ENCODE measurements around the gene TUBB6. TPM values are rescaled to one million over a fixed set of nuclear protein-coding genes. Genes with fewer than 3 reads are reported as not detected.

TUBB6 gene
- total RNA-seq, 3 donors from 2014 or later (not counting 1 experiment from before 2014, with no cell fraction given) = 0.97 to 3.2 (median 2.8) TPM

- intact Hi-C loops (cut with micrococcal nuclease) = no loop called here
- Histone ChIP-seq H3K4me1 (ENCODE audit: control insufficient read depth, insufficient read depth, low read length) (peaks cover 7% of the 10 kb centered on the region), H3K4me3 (ENCODE audit: low read length) (no peak overlapping the region), H3K9me3 (ENCODE audit: control insufficient read depth, insufficient read depth, low read length) (no peaks in the 10 kb centered on the region), H3K27ac (ENCODE audit: low read length) (no peak overlapping the region), H3K27me3 (ENCODE audit: control insufficient read depth, insufficient read depth, low read length) (no peaks in the 10 kb centered on the region), H3K36me3 (ENCODE audit: control insufficient read depth, insufficient read depth, low read length) (peaks cover 48% of the 10 kb centered on the region)
- ATAC-seq (no peak), DNase-seq (no peak)
- TF ChIP-seq CTCF (IDR thresholded peaks at IDR 0.05) = no peak
- Mint-ChIP-seq H3K36me3 (peaks cover 8% of the 10 kb centered on the region), H3K27ac (peak overlapping the region in 1 of 2 donors; percentile 42), H3K4me1 (peaks cover 14 to 16% of the 10 kb centered on the region in 2 donors), H3K4me3 (no peak overlapping the region), H3K9me3 (no peaks in the 10 kb centered on the region), H3K27me3 (ENCODE audit: low read depth in 2 of 2) (no peaks in the 10 kb centered on the region)
- 96% methylated on average over 11 of the region's 11 CpGs for WGBS (ENCODE audit: insufficient coverage)
Observed at GRCh38 chr18:12329125-12329698, 21.2 kb downstream of the TUBB6 start.

GRCh38 chr18:12330766-12331165 lies 22.7 kb downstream of the TUBB6 start:
- Histone ChIP-seq H3K9me3 (ENCODE audit: control insufficient read depth, insufficient read depth, low read length) (no peaks in the 10 kb centered on the region), H3K27me3 (ENCODE audit: control insufficient read depth, insufficient read depth, low read length) (no peaks in the 10 kb centered on the region), H3K36me3 (ENCODE audit: control insufficient read depth, insufficient read depth, low read length) (peaks cover 47% of the 10 kb centered on the region), H3K4me1 (ENCODE audit: control insufficient read depth, insufficient read depth, low read length) (peaks cover 7% of the 10 kb centered on the region), H3K4me3 (ENCODE audit: low read length) (no peak overlapping the region), H3K27ac (ENCODE audit: low read length) (no peak overlapping the region)
- DNase-seq = no peak
- WGBS (ENCODE audit: insufficient coverage) = 98% methylated on average over 4 of the region's 4 CpGs
- no peak overlapping the region for H3K27ac Mint-ChIP-seq
- H3K4me1 Mint-ChIP-seq = peaks cover 14 to 16% of the 10 kb centered on the region in 2 donors
- H3K4me3 Mint-ChIP-seq = no peak overlapping the region
- H3K9me3 Mint-ChIP-seq = no peaks in the 10 kb centered on the region
- no peak for TF ChIP-seq CTCF (IDR thresholded peaks at IDR 0.05)
- H3K36me3 Mint-ChIP-seq = peaks cover 22% of the 10 kb centered on the region
- no peaks in the 10 kb centered on the region for H3K27me3 Mint-ChIP-seq (ENCODE audit: low read depth in 2 of 2)
- intact Hi-C loops (cut with micrococcal nuclease) = no loop called here
- no peak for ATAC-seq

DNA sequence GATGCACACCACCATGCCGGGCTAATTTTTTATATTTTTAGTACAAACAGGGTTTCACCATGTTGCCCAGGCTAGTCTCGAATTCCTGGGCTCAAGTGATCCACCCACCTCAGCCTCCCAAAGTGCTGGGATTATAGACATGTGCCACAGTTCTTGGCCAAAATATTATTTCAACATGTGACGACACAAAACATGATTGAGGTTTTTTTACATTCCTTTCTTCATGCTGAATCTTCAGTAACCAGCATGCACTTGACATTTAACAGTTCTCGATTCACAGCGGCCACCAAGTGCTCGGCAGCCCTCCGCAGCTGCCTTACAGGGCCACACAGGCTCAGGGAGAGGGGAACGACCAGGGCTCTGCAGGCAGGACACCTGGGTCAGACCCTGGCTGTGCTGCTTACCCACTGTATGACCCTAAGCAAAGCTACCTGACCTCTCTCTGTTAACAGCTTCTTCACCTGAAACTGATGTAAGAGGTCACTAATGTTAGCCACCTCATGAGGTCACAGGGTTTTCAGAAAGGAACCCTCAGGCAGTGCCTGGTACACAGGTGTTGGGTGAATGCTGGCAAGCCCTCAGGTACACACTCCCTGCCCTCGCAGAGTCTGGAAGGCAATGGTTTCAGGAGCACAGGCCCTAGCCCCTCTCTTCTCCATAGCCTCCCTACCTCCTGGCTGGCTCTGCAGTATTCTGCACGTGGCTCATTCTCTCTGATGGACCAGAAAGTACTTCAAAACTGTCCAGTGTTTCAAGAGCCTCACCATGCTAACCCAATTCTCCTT lies 25.7 kb downstream of the TUBB6 start:
- ATAC-seq (no peak), DNase-seq (no peak)
- H3K36me3 ChIP-seq (ENCODE audit: control insufficient read depth, insufficient read depth, low read length) = peaks cover 31% of the 10 kb centered on the region
- no peaks in the 10 kb centered on the region for H3K27me3 ChIP-seq (ENCODE audit: control insufficient read depth, insufficient read depth, low read length)
- TF ChIP-seq CTCF (IDR thresholded peaks at IDR 0.05) = no peak
- no peak overlapping the region for H3K27ac ChIP-seq (ENCODE audit: low read length)
- Mint-ChIP-seq H3K36me3 (peaks cover 39% of the 10 kb centered on the region), H3K9me3 (no peaks in the 10 kb centered on the region), H3K27me3 (ENCODE audit: low read depth in 2 of 2) (no peaks in the 10 kb centered on the region), H3K4me1 (no peaks in the 10 kb centered on the region), H3K27ac (no peak overlapping the region), H3K4me3 (no peak overlapping the region)
- 87% methylated on average over 10 of the region's 10 CpGs for WGBS (ENCODE audit: insufficient coverage)
- H3K9me3 ChIP-seq (ENCODE audit: control insufficient read depth, insufficient read depth, low read length) = no peaks in the 10 kb centered on the region
- H3K4me1 ChIP-seq (ENCODE audit: control insufficient read depth, insufficient read depth, low read length) = no peaks in the 10 kb centered on the region
- intact Hi-C loops (cut with micrococcal nuclease) = no loop called here
- no peak overlapping the region for H3K4me3 ChIP-seq (ENCODE audit: low read length)

Data from natural killer cell (primary cell).